Activated CD4-positive, alpha-beta T cell treated with anti-CD3 and anti-CD28 coated beads for 1 hour (primary cell): Measurements from ENCODE around the gene TP53.

Source experiments
- DNase-seq: peaks from one replicate; pipeline ENCODE4 v3.0.0-alpha.2; 2020

Gene TP53

GRCh38 chr17:7687072-7687907, at the start of gene TP53:
TP53 (minus strand) TSS chr17:7687490; CDS start chr17:7676594, 10,896 bp downstream.
- peak; percentile 79 for DNase-seq

DNA sequence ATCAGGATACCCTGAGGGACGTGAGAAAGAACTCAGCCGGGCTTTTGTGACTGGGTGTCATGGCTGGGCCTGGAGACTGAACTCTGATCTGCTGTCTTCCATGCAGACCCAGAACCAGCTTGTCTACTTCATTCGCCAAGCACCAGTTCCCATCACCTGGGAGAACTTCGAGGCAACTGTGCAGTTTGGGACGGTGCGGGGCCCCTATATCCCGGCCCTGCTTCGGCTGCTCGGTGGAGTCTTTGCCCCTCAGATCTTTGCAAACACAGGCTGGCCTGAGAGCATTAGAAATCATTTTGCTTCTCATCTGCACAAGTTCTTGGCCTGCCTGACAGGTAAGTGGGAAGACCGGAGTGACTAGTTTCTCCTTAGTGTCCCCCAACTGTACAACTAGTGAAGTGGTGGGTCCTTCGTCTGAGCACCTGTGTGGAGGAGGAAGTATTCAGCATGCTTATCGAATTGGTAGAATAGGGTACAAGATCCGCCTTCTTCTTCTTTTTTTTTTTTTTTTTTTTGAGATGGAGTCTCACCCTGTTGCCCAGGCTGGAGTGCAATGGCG, 45.8 kb upstream of the TP53 start:
- DNase-seq = no peak

- DNase-seq = no peak
Observed at GRCh38 chr17:7729816-7730215, 42.5 kb upstream of the TP53 start.

GRCh38 chr17:7727886-7728285, 40.6 kb upstream of the TP53 start:
- no peak for DNase-seq

- no peak for DNase-seq
Observed at GRCh38 chr17:7721612-7722011, 34.3 kb upstream of the TP53 start.

DNA sequence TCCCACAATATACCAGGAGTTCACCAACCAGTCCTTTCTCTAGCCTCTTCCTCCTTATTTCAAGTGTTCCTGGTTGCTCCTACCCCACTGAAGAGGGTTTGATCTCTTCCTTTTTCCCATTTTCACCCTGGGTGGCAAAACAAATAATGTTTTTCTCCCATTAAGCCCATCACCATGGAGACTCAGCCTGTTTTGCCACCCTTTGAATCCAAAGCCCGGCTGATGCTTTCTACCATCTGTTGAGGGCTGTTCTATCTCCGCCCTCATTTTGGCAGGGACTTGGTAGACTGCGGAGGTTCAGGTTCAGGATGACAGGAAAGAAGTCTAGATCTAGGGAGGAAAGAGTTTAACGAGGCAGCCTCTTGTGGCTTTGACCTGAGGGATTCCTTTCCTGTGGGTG, 32.8 kb upstream of the TP53 start:
- no peak for DNase-seq

DNA sequence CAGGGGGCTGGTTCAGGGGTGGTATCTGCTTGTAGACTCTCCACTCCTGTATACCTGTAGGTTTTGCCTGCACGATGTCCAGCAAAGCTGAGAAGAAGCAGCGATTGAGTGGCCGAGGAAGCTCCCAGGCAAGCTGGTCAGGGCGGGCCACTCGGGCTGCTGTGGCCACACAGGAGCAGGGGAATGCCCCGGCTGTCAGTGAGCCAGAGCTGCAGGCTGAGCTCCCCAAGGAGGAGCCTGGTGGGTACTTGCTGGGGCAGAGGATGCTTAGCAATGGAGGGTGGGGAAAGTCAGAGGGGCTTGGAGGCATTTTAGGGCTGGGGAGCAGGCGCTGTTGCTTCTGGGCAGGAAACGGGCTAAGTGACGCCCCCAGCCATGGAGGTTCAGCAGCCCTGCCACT, 32.4 kb upstream of the TP53 start:
- no peak for DNase-seq

DNA sequence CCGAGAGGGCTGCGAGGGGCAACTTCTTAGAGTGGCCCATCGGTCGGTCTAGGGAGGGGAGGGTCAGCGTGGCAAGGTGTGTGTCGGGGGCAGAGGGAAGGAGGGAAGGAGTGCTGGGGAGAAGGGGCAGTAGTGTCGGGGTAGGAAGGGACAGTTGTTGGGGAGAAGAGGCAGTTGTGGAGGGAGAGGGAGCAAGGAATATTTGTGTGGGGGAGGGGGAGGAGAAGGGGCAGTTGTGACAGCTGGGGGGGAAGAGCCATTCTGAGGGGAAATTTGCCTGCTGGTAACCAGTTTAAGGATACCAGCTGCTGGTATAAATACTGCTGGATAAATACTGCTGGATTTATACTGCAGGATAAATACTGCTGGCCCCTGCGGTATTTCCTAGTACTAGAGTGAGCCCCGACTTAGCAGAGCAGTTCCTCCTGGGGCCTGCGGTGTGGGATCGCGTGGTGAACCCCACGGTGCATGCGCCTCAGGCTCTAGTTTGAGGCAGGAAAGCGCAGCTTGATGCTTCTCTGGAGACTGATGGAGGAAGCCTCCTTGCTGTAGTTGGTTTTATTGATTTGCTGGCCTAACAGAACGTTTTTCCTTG, 30.6 kb upstream of the TP53 start:
- no peak for DNase-seq

- no peak for DNase-seq
Observed at GRCh38 chr17:7716901-7717755, 29.8 kb upstream of the TP53 start, which contains the start of gene DNAH2. DNAH2 (plus strand) TSS chr17:7717744; CDS start chr17:7719735, 1,991 bp downstream.

- DNase-seq = no peak
Observed at GRCh38 chr17:7715936-7716886, 28.9 kb upstream of the TP53 start.

GRCh38 chr17:7714721-7715594, 27.7 kb upstream of the TP53 start:
- no peak for DNase-seq

DNA sequence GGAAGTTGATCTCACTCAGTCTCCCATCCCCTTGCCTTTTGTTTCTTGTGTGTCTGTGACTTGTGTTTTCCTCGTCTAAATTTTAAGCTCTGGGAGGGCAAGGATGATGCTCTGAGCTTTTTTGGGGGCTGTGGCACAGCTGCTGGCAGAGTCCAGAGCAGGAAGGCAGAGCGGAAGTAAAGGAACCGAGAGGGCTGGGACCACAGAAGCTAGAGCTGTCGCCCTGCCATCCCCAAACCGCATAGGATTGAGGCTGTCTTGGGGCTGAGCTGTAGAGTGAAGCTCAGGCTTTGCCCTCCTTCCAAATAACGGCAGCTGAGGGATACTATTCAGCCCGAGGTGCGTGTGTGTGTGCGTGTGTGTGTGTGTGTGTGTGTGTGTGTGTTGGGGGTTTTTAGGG, 26.5 kb upstream of the TP53 start:
- DNase-seq = no peak

GRCh38 chr17:7712111-7712771, 25.0 kb upstream of the TP53 start:
- DNase-seq = no peak

- no peak for DNase-seq
Observed at GRCh38 chr17:7711051-7711755, 23.9 kb upstream of the TP53 start.

DNA sequence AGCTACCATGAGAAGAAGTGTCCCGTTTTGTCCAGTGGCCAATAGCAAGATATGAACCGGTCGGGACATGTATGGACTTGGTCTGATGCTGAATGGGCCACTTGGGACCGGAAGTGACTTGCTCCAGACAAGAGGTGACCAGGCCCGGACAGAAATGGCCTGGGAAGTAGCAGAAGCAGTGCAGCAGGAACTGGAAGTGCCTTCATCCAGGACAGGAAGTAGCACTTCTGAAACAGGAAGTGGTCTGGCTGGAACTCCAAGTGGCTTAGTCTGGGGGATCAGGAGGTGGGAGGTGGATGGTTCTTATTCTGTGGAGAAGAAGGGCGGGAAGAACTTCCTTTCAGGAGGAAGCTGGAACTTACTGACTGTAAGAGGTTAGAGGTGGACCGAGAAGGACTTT, 23.0 kb upstream of the TP53 start:
- DNase-seq = no peak

DNA sequence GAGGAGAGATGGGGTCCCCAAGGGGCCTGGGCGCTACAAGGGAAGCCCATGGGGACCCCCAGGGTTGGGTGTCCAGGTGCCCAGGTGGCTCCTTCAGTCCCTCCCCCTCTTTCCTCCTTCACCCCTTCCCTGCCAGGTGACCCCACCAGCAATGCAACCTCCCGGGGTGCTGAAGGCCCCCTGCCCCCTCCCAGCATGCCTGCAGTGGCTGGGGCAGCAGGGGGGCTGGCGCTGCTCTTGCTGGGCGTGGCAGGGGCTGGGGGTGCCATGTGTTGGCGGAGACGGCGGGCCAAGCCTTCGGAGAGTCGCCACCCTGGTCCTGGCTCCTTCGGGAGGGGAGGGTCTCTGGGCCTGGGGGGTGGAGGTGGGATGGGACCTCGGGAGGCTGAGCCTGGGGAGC, 21.7 kb upstream of the TP53 start:
- no peak for DNase-seq

DNA sequence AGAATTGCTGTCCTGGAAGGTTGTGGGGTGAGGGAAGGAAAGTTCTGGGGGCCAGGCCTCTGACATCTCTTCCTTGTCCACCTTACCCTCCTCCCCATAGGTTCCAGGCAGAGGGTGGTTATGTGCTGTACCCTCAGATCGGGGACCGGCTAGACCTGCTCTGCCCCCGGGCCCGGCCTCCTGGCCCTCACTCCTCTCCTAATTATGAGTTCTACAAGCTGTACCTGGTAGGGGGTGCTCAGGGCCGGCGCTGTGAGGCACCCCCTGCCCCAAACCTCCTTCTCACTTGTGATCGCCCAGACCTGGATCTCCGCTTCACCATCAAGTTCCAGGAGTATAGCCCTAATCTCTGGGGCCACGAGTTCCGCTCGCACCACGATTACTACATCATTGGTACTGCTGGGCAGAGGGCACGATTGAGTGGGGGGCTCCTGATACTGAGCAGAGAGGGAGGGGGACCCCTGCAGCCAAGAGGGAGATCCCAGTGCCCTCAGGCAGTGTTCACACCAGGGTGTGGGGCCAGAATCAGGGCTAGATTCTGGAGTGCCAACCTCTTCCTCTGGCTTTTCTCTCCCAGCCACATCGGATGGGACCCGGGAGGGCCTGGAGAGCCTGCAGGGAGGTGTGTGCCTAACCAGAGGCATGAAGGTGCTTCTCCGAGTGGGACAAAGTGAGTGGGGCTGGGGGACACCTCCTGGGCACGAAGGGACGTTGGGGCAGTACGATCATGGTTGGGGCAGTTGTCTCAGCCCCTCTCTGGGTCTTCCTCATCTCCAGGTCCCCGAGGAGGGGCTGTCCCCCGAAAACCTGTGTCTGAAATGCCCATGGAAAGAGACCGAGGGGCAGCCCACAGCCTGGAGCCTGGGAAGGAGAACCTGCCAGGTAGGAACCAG, 20.8 kb upstream of the TP53 start:
- DNase-seq = no peak

DNA sequence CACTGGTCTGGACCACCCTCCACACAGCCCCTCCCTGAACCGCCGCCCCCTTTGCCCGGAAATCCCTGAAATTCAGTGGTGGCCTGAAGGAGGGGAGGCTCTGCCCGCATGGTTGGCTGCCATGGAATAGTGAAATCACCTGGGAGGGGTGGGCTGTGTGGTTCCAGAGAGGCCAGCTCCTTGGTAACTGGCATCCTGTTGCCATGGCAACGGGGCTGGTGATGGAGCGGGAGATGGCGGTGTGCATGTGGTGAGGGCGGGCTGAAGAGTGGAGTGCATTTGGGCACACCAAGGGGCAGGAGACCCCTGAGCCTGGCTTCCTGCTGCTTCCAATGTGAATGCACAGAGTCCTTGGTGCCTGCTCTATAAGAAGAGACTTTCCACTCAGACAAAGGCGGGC, 20.2 kb upstream of the TP53 start:
- DNase-seq = no peak
